Keratinocyte (primary cell): Measurements from ENCODE around the gene SPEM3. TPM values are rescaled to one million over a fixed set of nuclear protein-coding genes. Genes with fewer than 3 reads are reported as not detected.

ENCODE experiments used
- DNase-seq: peaks from one replicate; pipeline ENCODE4 v3.0.0-alpha.2; 2011; ENCODE audit warnings: low read depth, missing footprints, low spot score
- FAIRE-seq: peaks from 2 replicates; lab custom pipeline; 2011; peaks lifted over from hg19 to GRCh38; lab: Jason Lieb, UNC
- H2AFZ ChIP-seq: 2 replicates; pipeline ENCODE4 v1.6.0; 2012; ENCODE audit warnings: low read length, control low read depth, inconsistent platforms; ENCODE audit not compliant: control insufficient read depth
- H3K27ac ChIP-seq: 2 replicates; pipeline ENCODE4 v1.5.1; 2011; ENCODE audit warnings: low read length; ENCODE audit not compliant: control insufficient read depth, insufficient read depth
- H3K27me3 ChIP-seq: 3 replicates; pipeline ENCODE4 v1.6.0; 2011; ENCODE audit warnings: low read length; ENCODE audit not compliant: control insufficient read depth, insufficient read depth; ENCODE audit errors: extremely low read depth
- H3K36me3 ChIP-seq, 2 experiments: 2 replicates in 1 of 2; 3 replicates in 1 of 2; pipeline ENCODE4 v1.5.1; 2011; ENCODE audit warnings: low read length in 2 of 2, mild to moderate bottlenecking in 1 of 2; ENCODE audit not compliant: control insufficient read depth in 2 of 2, insufficient read depth in 2 of 2; ENCODE audit errors: extremely low read depth in 1 of 2
- H3K4me1 ChIP-seq: 3 replicates; pipeline ENCODE4 v1.5.1; 2011; ENCODE audit warnings: low read length; ENCODE audit not compliant: control insufficient read depth, insufficient read depth; ENCODE audit errors: extremely low read depth
- H3K4me2 ChIP-seq: 3 replicates; pipeline ENCODE4 v1.6.0; 2011; ENCODE audit warnings: low read depth, low read length; ENCODE audit not compliant: control insufficient read depth, insufficient read depth; ENCODE audit errors: extremely low read depth
- H3K4me3 ChIP-seq, 3 experiments: fragments of 200-600 bp in 1 of 3; sonication (generic) in 1 of 3; 2 replicates in 2 of 3; 3 replicates in 1 of 3; pipeline ENCODE4 v1.5.1; 2011 to 2016; ENCODE audit warnings: low read length in 3 of 3, mild to moderate bottlenecking in 3 of 3, control low read depth in 2 of 3, inconsistent platforms in 1 of 3, low read depth in 1 of 3, mixed read lengths in 1 of 3, mixed run types in 1 of 3, moderate library complexity in 1 of 3; ENCODE audit not compliant: control insufficient read depth in 2 of 3, insufficient read depth in 2 of 3; ENCODE audit errors: extremely low read depth in 1 of 3
- H3K79me2 ChIP-seq: 2 replicates; pipeline ENCODE4 v1.6.0; 2012; ENCODE audit warnings: low read length; ENCODE audit not compliant: control insufficient read depth, insufficient read depth
- H3K9ac ChIP-seq: 3 replicates; pipeline ENCODE4 v1.6.0; 2011; ENCODE audit warnings: low read length; ENCODE audit not compliant: control insufficient read depth, insufficient read depth; ENCODE audit errors: extremely low read depth
- H3K9me1 ChIP-seq: 3 replicates; pipeline ENCODE4 v1.6.0; 2011; ENCODE audit warnings: low read length; ENCODE audit not compliant: control insufficient read depth, insufficient read depth; ENCODE audit errors: extremely low read depth
- H3K9me3 ChIP-seq: 2 replicates; pipeline ENCODE4 v1.5.1; 2012; ENCODE audit warnings: low read depth, low read length; ENCODE audit not compliant: control insufficient read depth
- H4K20me1 ChIP-seq: 3 replicates; pipeline ENCODE4 v1.6.0; 2011; ENCODE audit warnings: low read length; ENCODE audit not compliant: control insufficient read depth, insufficient read depth; ENCODE audit errors: extremely low read depth
- EZH2 ChIP-seq: IDR thresholded peaks from one replicate; pipeline ENCODE4 v1.6.1; 2012; ENCODE audit warnings: inconsistent platforms, mild to moderate bottlenecking, low read length, moderate library complexity
- dilution Hi-C: fragments of 300-500 bp; cut with MboI; formaldehyde crosslinking; loops from one replicate; pipeline ENCODE4 v1.7.0; 2020; ENCODE audit warnings: low sequenced_read_pairs; ENCODE audit not compliant: extremely low pct_ligation_motif_present
- polyA plus RNA-seq, 5 experiments: library from polyadenylated mRNA; depleted of rRNA in 3 of 5; stranded (reverse) in 3 of 5; stranded (forward) in 1 of 5; unstranded in 1 of 5; fragments of >200 nt; gene quantifications; 1 replicate in 1 of 5; 2 replicates in 3 of 5; 3 replicates in 1 of 5; pipeline versions ENCODE4 v1.2.1 to v1.2.3, GENCODE V29; 2011 to 2012; ENCODE audit warnings: missing spikeins in 2 of 5, low read depth in 1 of 5, low replicate concordance in 1 of 5
- TF ChIP-seq, protein P1 (sequence below), 3 experiments: IDR thresholded peaks in 1 of 3; conservative IDR thresholded peaks in 1 of 3; optimal IDR thresholded peaks in 1 of 3; 2 replicates in 2 of 3; 3 replicates in 1 of 3; pipeline versions ENCODE3 to v1.5.1; 2011; ENCODE audit warnings: low read length in 3 of 3, mild to moderate bottlenecking in 3 of 3, moderate library complexity in 2 of 3, control low read depth in 1 of 3, inconsistent platforms in 1 of 3; ENCODE audit not compliant: insufficient read depth in 2 of 3; ENCODE audit errors: extremely low read depth in 1 of 3

Gene SPEM3
- polyA plus RNA-seq, 1 donor (not counting 4 experiments of a cell fraction or from before 2014, with no cell fraction given), result not detected

- Histone ChIP-seq H2AFZ (no peak overlapping the region), H3K79me2 (peaks cover 19% of the 10 kb centered on the region), H3K4me3 (no peak overlapping the region), H3K9ac (no peak overlapping the region), H4K20me1 (no peaks in the 10 kb centered on the region), H3K4me1 (peaks cover 11% of the 10 kb centered on the region), H3K4me2 (no peak overlapping the region), H3K27me3 (no peaks in the 10 kb centered on the region), H3K36me3 (peaks cover 7 to 16% of the 10 kb centered on the region in 2 experiments), H3K27ac (no peak overlapping the region), H3K9me1 (peaks cover 3% of the 10 kb centered on the region), H3K9me3 (no peaks in the 10 kb centered on the region)
- TF ChIP-seq, protein P1, sequence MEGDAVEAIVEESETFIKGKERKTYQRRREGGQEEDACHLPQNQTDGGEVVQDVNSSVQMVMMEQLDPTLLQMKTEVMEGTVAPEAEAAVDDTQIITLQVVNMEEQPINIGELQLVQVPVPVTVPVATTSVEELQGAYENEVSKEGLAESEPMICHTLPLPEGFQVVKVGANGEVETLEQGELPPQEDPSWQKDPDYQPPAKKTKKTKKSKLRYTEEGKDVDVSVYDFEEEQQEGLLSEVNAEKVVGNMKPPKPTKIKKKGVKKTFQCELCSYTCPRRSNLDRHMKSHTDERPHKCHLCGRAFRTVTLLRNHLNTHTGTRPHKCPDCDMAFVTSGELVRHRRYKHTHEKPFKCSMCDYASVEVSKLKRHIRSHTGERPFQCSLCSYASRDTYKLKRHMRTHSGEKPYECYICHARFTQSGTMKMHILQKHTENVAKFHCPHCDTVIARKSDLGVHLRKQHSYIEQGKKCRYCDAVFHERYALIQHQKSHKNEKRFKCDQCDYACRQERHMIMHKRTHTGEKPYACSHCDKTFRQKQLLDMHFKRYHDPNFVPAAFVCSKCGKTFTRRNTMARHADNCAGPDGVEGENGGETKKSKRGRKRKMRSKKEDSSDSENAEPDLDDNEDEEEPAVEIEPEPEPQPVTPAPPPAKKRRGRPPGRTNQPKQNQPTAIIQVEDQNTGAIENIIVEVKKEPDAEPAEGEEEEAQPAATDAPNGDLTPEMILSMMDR (optimal IDR thresholded peaks at IDR 0.05 in 1 of 3, IDR thresholded peaks at IDR 0.05 in 1 of 3, conservative IDR thresholded peaks at IDR 0.05 in 1 of 3; ENCODE audit: extremely low read depth in 1 of 3, insufficient read depth in 2 of 3, low read length in 3 of 3), result no peak
- no peak for TF ChIP-seq EZH2
- dilution Hi-C loops, result no loop called here
- no peak for FAIRE-seq
- DNase-seq, result no peak
Observed at GRCh38 chr17:7396147-7396546, 32.5 kb upstream of the SPEM3 start.

DNA sequence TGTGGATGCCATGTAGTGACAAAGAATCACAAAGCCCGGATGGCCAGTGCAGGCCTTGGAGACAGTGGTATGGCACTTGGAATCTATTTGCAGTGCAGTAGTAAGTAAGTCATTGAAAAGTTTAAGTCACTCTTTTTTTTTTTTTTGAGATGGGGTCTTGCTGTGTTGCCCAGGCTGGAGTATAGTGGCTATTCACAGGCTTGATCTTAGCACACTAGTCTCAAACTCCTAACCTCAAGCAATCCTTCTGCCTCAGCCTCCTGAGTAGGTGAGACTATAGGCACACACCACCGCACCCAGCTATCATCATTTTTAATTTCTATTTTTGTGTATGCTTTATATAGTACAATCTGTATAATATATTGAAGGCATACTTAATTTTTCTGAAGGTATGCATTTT lies 30.0 kb upstream of the SPEM3 start:
- FAIRE-seq (no peak), DNase-seq (no peak)
- no peaks in the 10 kb centered on the region for H4K20me1 ChIP-seq
- no peak overlapping the region for H2AFZ ChIP-seq
- no peak overlapping the region for H3K9ac ChIP-seq
- dilution Hi-C loops, result no loop called here
- no peak overlapping the region for H3K27ac ChIP-seq
- no peak overlapping the region for H3K4me2 ChIP-seq
- no peak overlapping the region for H3K4me3 ChIP-seq
- peaks cover 10% of the 10 kb centered on the region for H3K79me2 ChIP-seq
- TF ChIP-seq, protein P1 (optimal IDR thresholded peaks at IDR 0.05 in 1 of 3, IDR thresholded peaks at IDR 0.05 in 1 of 3, conservative IDR thresholded peaks at IDR 0.05 in 1 of 3; ENCODE audit: extremely low read depth in 1 of 3, insufficient read depth in 2 of 3, low read length in 3 of 3), result no peak
- no peak for TF ChIP-seq EZH2
- peaks cover 3% of the 10 kb centered on the region for H3K9me1 ChIP-seq
- H3K27me3 ChIP-seq, result no peaks in the 10 kb centered on the region
- peaks cover 11% of the 10 kb centered on the region for H3K4me1 ChIP-seq
- no peaks in the 10 kb centered on the region for H3K9me3 ChIP-seq
- no peaks in the 10 kb centered on the region for H3K36me3 ChIP-seq
